Measurements from ENCODE around the gene PRKACA. TPM values are rescaled to one million over a fixed set of nuclear protein-coding genes. Genes with fewer than 3 reads are reported as not detected.
"Not testable (repeated sequence)": the region's sequence is repeated elsewhere in the genome, so short reads cannot be mapped to it uniquely, and the experiment has no call there.

The PRKACA gene
- total and polyA plus RNA-seq, 7 donors, result 33.6 to 59.1 (median 36.6) TPM

DNA sequence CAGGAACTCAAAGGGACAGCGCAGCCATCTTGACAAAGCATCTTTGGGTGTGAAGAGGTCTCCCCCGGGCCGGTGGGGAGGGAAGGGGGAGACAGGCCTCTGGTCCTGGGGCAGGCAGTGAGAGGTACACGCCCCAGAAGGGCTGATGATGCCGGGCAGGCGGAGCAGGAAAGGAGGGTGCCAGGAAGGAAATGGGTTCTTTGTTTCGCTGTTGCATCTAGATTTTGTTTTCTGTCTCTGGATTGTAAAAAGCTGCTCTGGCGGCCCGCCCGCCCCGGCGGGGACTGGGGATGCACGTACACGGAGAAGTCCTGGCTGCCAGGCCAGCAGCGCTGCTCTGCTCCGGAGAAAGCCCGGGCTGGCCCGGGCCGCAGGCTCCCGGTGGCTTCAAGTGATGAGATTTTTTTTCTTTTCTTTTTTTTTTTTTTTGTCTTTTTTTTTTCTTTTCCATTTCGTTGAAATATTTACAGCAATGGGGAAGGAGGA lies 32.0 kb upstream of the PRKACA start:
- Histone ChIP-seq H3K27ac (peak overlapping the region; percentile 73 to 79 (median 76)), H3K4me1 (peaks cover 0 to 36% (median 33%) of the 10 kb centered on the region in 4 donors), H3K9me3 (no peaks in the 10 kb centered on the region), H3K36me3 (peaks cover 4 to 35% (median 11%) of the 10 kb centered on the region in 4 donors), H3K4me3 (peak overlapping the region in 3 of 4 donors; percentile 11 to 27 (median 18)), H3K27me3 (no peaks in the 10 kb centered on the region)
- intact Hi-C loops (cut with DNase I), result loop anchor here (2.0 to 5.0 kb wide), 3 partner anchors 57 to 199 kb away; partner anchors contain the start of gene ADGRL1
- TF ChIP-seq EP300 (IDR thresholded peaks at IDR 0.05) (no peak), POLR2AphosphoS5 (IDR thresholded peaks at IDR 0.05) (peak in 2 of 4 donors; percentile 4 to 11)
- peak; percentile 96 for DNase-seq
- 3 to 4% methylated on average over 21 of the region's 21 CpGs for WGBS, 2 donors

DNA sequence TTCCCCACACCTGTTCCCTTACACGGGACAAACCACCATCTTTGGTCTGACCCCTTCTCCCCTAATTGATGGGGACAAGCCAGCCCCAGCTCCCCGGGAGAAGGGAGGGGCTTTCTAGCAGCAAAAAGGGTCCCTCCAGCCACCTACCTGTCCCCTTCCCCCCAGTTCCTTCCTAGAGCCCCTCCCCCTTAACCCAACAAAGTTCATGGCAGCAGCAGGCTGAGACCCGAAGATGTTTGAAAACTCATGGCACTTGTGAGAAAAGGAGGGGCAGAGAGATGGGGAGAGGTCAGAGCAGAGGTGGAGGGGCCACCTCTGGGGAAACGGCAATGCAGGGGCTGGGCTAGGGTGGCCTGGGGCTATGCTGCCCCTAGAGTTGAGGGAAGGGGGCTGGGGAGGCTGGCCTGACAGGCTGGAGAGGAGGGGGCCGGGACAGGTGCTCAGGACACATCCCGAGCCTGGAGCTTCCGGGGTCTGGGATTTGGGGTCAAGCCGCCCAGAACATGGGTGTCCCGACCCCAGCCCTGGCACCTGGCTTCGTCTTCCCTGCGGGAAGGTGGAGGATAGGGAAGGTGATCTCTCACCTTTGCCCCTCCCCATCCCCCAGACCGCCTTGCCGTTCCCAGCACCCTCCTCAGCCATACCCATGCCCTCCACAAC lies 31.3 kb upstream of the PRKACA start:
- Histone ChIP-seq H3K9me3 (no peaks in the 10 kb centered on the region), H3K27ac (peak overlapping the region; percentile 73 to 79 (median 76)), H3K4me3 (peak overlapping the region in 3 of 4 donors; percentile 11 to 27 (median 18)), H3K36me3 (peaks cover 0 to 28% (median 9%) of the 10 kb centered on the region in 4 donors), H3K27me3 (no peaks in the 10 kb centered on the region), H3K4me1 (peaks cover 0 to 36% (median 33%) of the 10 kb centered on the region in 4 donors)
- WGBS, 2 donors, result 68 to 71% methylated on average over 13 of the region's 13 CpGs
- intact Hi-C loops (cut with DNase I), result loop anchor here (2.0 to 5.0 kb wide), 3 partner anchors 58 to 200 kb away; partner anchors contain the start of gene ADGRL1
- DNase-seq, result no peak
- no peak for TF ChIP-seq POLR2A (IDR thresholded peaks at IDR 0.05)
- TF ChIP-seq POLR2AphosphoS5 (IDR thresholded peaks at IDR 0.05), result no peak
- TF ChIP-seq, protein P1, sequence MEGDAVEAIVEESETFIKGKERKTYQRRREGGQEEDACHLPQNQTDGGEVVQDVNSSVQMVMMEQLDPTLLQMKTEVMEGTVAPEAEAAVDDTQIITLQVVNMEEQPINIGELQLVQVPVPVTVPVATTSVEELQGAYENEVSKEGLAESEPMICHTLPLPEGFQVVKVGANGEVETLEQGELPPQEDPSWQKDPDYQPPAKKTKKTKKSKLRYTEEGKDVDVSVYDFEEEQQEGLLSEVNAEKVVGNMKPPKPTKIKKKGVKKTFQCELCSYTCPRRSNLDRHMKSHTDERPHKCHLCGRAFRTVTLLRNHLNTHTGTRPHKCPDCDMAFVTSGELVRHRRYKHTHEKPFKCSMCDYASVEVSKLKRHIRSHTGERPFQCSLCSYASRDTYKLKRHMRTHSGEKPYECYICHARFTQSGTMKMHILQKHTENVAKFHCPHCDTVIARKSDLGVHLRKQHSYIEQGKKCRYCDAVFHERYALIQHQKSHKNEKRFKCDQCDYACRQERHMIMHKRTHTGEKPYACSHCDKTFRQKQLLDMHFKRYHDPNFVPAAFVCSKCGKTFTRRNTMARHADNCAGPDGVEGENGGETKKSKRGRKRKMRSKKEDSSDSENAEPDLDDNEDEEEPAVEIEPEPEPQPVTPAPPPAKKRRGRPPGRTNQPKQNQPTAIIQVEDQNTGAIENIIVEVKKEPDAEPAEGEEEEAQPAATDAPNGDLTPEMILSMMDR (IDR thresholded peaks at IDR 0.05), result no peak
- no peak for TF ChIP-seq EP300 (IDR thresholded peaks at IDR 0.05)

DNA sequence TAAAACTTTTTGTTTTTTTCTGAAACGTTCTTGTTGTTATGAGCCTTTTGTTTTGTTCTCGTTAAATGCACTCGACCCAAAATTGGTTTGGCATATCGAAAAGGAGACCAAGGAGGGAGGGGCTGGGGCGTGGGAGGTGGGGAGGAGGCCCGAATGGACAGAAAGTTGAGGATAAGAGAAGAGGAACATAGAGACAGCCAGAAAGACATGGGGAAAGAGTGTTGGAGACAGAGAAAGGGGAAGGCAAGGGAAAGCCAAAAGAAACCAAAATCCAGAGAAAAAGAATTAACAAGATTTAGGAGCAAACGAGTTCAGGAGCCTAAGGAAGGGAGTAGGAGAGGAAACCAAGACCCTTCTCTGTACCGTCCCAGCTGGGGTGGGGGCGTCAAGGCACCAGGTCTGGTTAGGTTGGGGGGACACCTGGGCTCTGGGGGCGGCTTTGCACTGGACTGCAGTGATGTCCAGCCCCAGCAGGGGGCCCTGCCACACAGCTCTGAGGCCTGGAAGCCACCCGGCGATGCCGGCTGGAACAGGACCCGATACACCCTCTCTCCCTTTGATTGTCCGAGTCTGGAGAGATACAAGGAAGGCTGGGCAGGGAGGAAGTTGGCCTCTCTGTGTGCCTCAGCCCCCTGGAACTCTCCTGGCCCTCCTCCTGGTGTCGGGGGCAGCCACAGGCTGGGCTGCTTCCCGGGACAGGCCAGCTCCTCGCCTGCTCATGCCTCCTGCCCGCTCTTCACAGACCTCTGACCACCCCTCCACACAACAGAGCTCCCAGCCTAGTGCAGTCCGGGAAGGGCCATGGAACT lies 30.4 kb upstream of the PRKACA start:
- peak; percentile 91 for DNase-seq
- no peak overlapping the region for H3K4me3 ChIP-seq
- H3K27ac ChIP-seq, result peak overlapping the region; percentile 73 to 79 (median 76)
- no peaks in the 10 kb centered on the region for H3K27me3 ChIP-seq
- TF ChIP-seq, protein P1 (IDR thresholded peaks at IDR 0.05), result peak; percentile 86 to 96 (median 88)
- TF ChIP-seq EP300 (IDR thresholded peaks at IDR 0.05), result no peak
- TF ChIP-seq POLR2AphosphoS5 (IDR thresholded peaks at IDR 0.05), result peak in 2 of 4 donors; percentile 40 to 41
- intact Hi-C loops (cut with DNase I), result loop anchor here (2.0 to 5.0 kb wide), 3 partner anchors 59 to 201 kb away; partner anchors contain the start of gene ADGRL1
- 29 to 46% methylated on average over 20 of the region's 20 CpGs for WGBS, 2 donors
- peaks cover 0 to 23% (median 9%) of the 10 kb centered on the region in 4 donors for H3K36me3 ChIP-seq
- peaks cover 0 to 36% (median 33%) of the 10 kb centered on the region in 4 donors for H3K4me1 ChIP-seq
- no peaks in the 10 kb centered on the region for H3K9me3 ChIP-seq

DNA sequence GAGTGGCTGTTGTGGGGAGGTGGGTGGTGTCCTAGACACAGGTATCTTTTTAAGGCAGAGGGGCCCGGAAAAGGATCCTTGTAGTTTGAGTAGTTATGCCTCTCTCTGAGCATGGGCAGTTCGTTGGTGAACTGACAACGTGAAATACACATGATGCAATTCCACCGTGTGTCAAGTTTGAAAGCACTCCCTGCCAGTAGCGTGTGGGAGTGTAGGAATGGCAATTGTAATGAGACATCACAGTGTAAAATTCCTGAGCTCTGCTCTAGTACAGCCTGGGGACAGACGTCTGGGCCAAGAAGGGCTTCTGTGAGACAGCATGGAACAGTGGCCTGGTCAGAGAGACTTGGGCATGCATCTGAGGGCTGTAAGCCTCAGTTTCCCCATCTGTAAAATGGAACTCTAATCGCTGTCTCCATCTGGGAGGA lies 29.2 kb upstream of the PRKACA start:
- 76% methylated on average over 7 of the region's 7 CpGs for WGBS, 2 donors
- Histone ChIP-seq H3K36me3 (peaks cover 0 to 11% (median 1%) of the 10 kb centered on the region in 4 donors), H3K27me3 (no peaks in the 10 kb centered on the region), H3K4me1 (peaks cover 0 to 36% (median 33%) of the 10 kb centered on the region in 4 donors), H3K4me3 (no peak overlapping the region), H3K9me3 (no peaks in the 10 kb centered on the region), H3K27ac (no peak overlapping the region)
- TF ChIP-seq EP300 (IDR thresholded peaks at IDR 0.05), result no peak
- TF ChIP-seq, protein P1 (IDR thresholded peaks at IDR 0.05), result no peak
- TF ChIP-seq POLR2A (IDR thresholded peaks at IDR 0.05), result no peak
- TF ChIP-seq POLR2AphosphoS5 (IDR thresholded peaks at IDR 0.05), result no peak
- no peak for DNase-seq
- intact Hi-C loops (cut with DNase I), result loop anchor here (5.0 kb wide), 1 partner anchor 140 kb away; no protein-coding TSS in a partner anchor

DNA sequence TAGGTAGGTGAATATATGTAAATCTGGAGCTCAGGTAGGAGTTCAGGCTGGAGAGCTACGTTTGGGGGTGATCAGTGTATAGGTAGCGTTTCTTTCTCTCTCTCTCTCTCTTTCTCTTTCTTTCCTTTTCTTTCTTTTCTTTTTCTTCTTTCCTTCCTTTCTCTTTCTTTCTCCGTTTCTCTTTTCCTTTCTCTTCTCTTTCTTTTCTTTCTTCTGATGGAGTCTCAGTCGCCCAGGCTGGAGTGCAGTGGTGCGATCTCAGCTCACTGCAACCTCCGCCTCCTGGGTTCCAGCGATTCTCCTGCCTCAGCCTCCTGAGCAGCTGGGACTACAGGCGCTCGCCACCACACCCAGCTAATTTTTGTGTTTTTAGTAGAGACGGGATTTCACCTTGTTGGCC lies 28.6 kb upstream of the PRKACA start:
- H3K4me1 ChIP-seq, result peaks cover 0 to 35% (median 33%) of the 10 kb centered on the region in 4 donors
- H3K9me3 ChIP-seq, H3K4me3 ChIP-seq, DNase-seq, H3K36me3 ChIP-seq, H3K27me3 ChIP-seq, H3K27ac ChIP-seq: not testable (repeated sequence)
- 92 to 93% methylated on average over 10 of the region's 10 CpGs for WGBS, 2 donors
- intact Hi-C loops (cut with DNase I), result loop anchor here (5.0 kb wide), 1 partner anchor 141 kb away; no protein-coding TSS in a partner anchor
